ENCODE data around the gene GRIN1. TPM values are rescaled to one million over a fixed set of nuclear protein-coding genes. Genes with fewer than 3 reads are reported as not detected.

GRIN1 gene
- total RNA-seq, 1 experiment from 2014 or later: not detected

DNA sequence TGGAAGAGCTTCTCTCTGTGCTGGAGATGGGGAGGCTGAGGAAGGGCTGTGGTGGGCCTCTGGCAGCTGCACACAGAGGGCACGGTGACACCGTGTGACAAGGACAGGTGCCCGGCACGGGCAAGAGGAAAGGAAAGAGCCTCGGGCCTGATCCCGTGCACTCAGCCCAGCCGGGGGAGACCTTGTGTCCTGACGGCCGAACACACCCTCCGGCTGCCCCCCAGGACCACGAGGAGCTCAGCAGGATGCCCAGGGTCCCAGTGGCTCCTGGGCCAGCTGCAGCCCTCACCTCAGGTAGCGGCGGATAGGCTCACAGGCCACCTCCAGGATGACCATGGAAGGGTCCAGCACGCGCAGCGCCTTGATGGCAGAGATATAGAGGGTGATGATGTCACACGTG lies 43.9 kb downstream of the GRIN1 start:
- DNase-seq (ENCODE audit: low read depth): no peak
- in situ Hi-C loops (cut with HindIII; ENCODE audit: low pct_unique_long_range_greater_than_20kb, low sequenced_read_pairs): no loop called here

DNA sequence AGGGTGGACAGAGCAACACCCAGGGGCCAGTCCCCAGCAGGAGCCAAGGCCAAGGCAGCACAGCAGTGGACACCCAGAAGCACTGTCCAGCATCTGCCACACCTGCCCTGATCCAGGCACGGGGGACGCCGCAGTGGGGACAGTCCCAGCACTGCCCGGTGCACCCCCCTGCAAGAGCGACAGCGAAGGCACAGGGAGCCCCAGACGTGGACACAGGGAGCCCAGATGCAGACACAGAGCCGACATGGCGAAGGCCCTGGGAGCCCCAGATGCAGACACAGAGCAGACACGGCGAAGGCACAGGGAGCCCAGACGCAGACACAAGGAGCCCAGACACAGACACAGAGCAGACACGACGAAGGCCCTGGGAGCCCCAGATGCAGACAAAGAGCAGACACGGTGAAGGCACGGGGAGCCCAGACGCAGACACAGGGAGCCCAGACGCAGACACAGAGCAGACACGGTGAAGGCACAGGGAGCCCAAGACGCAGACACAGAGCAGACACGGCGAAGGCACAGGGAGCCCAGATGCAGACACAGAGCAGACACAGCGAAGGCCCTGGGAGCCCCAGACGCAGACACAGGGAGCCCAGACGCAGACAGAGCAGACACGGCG lies 45.1 kb downstream of the GRIN1 start:
- DNase-seq (ENCODE audit: low read depth): no peak
- in situ Hi-C loops (cut with HindIII; ENCODE audit: low pct_unique_long_range_greater_than_20kb, low sequenced_read_pairs): no loop called here

DNA sequence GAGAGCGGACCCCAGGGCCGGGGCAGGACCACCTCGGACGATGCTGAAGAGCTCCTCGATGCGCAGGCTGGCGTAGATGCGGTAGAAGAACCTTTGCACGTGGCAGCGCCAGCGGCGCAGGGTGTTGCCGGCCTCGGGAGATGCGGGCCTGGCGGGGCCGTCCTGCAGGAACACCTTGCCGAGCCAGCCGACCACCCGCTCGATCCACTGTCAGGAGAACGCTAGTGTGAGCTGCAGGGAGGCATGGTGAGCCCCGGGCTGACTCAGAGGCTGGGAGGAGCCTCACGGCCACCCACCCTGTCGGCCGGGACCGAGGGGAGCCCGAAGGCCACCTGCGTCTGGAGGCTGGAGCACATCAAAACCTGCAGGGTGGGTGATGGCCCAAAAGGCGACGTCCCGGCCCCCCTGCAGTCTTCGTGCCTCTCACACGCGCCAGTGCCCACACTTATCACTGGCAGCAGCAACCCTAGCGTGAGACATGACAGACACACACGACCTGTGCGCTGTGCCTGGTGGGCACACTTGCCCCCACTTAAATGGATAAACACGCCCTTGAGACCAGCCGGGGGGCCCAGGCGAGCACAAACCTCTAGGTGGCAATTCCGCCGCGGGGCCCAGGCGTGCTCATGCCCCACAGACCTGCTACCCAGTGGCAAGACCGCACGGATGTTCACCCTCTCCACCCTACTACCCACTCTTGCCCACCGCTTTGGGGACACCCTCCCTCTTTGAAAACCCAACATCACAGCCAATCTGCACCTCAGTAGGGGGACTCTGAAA lies 46.1 kb downstream of the GRIN1 start:
- in situ Hi-C loops (cut with HindIII; ENCODE audit: low pct_unique_long_range_greater_than_20kb, low sequenced_read_pairs): no loop called here

DNA sequence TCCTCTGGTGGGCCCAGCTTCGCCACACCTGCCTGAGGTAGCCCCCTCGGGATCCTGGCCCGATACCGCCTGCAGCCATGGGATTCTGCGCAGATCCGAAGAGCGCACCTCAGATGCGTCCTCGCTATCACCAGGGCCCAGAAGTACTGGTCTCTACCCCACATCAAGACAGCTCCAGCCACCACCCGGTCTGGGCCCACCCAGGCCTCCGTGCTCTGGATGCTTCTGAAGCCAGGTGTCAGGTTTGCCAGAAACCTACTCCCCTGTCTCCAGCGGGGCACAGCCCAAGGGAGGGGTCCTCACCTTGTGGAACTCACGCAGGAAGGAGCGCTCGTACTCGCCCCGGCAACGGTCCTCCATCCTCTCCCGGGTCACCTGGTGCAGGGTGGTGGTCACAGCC lies 47.0 kb downstream of the GRIN1 start:
- in situ Hi-C loops (cut with HindIII; ENCODE audit: low pct_unique_long_range_greater_than_20kb, low sequenced_read_pairs): no loop called here
- no peak for DNase-seq (ENCODE audit: low read depth)

More for the DNA sequence above, 46.1 kb downstream of the GRIN1 start:
- DNase-seq (ENCODE audit: low read depth): no peak

DNA sequence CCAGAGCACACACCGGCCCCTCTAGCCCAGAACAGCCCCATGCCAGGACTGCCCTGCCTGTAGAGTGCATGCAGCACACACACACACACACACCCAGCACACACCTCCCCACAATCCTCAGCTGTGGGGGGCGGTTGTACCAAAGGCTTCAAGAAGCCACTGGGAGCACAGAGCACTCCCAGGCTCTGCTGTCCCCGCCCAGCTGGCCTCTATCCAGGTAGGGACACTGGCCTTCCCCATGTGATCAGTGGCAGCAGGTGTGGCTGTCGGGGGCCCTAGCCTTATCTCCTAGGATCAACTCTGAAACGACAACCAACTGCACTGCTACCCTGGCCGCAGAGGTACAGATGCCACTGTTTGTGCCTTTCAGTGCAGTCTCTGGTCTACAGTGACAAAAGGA lies 47.4 kb downstream of the GRIN1 start:
- no peak for DNase-seq (ENCODE audit: low read depth)
- in situ Hi-C loops (cut with HindIII; ENCODE audit: low pct_unique_long_range_greater_than_20kb, low sequenced_read_pairs): no loop called here

DNA sequence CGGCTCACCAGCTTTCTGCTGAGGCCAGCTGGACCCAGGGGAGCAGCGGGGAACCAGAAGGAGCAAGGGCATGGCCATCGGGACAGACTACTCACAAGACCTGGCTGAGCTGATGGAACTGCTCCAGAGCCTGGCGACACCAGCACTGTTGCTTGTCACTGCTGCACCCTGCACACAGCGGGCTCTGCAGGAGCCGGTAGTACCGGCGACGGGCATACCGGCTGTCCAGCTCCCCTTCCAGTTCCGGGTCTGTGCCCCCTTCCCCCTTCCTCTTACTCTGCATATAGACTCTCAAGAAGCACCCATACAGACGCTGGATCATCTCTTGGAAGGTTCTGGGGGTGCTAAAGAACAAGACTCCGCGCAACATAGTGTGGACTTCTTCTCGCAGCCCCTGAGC lies 48.4 kb downstream of the GRIN1 start:
- in situ Hi-C loops (cut with HindIII; ENCODE audit: low pct_unique_long_range_greater_than_20kb, low sequenced_read_pairs): no loop called here
- DNase-seq (ENCODE audit: low read depth): no peak

DNA sequence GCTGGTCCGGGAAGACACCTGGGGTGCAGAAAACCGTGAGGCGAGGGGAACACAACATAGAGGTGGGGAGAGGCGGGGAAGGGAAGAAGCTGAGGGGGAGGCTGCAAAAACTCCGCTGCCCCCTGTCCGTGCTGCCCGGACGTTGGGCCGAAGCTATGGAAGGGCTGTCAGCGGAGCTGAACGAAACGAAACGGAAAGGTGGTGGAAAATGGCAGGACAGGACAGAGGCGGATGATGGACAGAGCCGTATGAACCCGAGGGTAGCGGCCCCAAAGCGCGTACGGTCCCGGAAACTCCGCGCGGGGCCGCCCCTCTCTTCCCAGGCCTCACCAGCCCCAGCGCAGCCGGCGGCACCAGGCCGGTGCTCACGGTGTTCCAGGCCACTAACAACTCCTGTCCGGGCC lies 49.1 kb downstream of the GRIN1 start:
- in situ Hi-C loops (cut with HindIII; ENCODE audit: low pct_unique_long_range_greater_than_20kb, low sequenced_read_pairs): no loop called here
- DNase-seq (ENCODE audit: low read depth): no peak

DNA sequence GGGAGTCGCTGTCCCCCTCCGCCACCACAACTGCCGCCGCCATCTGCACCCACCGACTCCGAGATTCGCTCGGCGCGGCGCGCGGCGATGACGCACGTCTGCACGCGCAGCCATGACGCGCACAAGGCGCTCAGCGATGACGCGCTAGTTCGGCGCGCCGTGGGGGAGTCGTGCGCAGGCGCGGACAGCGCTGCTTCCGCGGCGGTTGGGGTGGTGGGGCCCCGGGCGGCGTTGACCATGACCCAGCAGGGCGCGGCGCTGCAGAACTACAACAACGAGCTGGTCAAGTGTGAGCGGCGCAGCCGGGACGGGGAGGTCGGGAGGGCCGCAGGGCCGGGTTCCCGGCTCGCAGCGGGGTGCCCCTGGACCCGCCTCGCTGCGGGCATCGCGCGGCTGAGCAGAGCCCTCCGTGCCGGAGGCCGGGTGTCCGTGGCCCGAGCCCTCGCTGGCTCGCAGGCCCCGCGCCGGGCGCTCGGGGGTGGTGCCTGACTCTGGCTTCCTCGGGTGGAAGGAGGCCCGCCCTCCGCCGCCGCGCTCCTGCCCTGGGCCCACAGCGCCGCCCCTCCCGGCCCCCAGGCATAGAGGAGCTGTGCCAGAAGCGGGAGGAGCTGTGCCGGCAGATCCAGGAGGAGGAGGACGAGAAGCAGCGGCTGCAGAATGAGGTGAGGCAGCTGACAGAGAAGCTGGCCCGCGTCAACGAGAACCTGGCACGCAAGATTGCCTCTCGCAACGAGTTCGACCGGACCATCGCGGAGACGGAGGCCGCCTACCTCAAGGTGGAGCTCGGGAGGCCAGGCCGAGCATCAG lies 49.7 kb downstream of the GRIN1 start, which contains the start of the genes ANAPC2 and SSNA1:
Gene ANAPC2 (minus strand): TSS at position 71 of the 807 bp plus-strand sequence. CDS start 28 bp downstream, at position 43.
Gene SSNA1 (plus strand): TSS at position 187 of the 807 bp plus-strand sequence. CDS start 51 bp downstream, at position 238.
- DNase-seq (ENCODE audit: low read depth): peak; percentile 94
- in situ Hi-C loops (cut with HindIII; ENCODE audit: low pct_unique_long_range_greater_than_20kb, low sequenced_read_pairs): no loop called here

DNA sequence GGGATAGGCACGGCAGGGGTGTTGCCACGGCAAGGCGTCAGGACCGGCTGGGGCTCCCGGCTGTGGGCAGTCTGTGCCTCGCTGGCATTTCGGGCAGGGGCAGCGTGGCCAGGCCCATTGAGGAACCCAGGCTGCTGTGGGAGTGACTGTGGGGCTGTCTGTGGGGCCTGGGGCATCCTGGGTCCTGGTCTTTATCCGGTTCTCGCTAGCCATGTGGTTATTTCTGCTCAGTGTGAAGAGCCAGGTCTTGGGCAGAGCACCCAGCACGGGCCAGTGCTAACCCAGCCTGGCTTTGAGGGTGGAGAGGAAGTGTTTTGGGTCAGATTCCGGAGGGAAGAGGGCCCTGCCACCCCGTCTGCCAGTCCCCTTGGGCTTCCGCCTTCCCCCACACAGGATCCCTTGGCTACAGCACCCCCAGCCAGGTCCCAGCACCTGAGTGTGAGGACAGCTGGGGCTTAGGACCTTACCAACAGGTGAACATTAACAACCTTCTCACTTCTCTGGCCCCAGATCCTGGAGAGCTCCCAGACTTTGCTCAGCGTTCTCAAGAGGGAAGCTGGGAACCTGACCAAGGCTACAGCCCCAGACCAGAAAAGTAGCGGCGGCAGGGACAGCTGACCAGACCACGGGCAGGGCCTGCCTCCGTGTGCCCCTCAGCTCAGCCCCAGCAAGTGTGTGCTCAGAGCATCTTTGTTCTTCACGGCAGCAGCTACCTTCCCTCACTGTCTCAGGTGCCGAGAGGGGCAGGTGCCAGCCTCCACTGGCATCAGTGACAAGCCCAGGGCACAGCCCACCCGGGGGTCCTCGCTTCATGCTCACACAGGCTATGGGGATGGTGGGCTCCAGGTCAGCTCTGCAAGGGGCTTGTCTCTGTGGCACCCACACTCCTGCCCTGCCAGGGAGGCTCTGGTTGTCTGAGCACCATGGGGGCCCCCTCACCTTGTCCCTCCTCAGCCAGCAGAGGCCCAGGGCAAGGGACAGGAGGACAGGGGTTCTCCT lies 50.6 kb downstream of the GRIN1 start:
- no peak for DNase-seq (ENCODE audit: low read depth)
- in situ Hi-C loops (cut with HindIII; ENCODE audit: low pct_unique_long_range_greater_than_20kb, low sequenced_read_pairs): no loop called here

DNA sequence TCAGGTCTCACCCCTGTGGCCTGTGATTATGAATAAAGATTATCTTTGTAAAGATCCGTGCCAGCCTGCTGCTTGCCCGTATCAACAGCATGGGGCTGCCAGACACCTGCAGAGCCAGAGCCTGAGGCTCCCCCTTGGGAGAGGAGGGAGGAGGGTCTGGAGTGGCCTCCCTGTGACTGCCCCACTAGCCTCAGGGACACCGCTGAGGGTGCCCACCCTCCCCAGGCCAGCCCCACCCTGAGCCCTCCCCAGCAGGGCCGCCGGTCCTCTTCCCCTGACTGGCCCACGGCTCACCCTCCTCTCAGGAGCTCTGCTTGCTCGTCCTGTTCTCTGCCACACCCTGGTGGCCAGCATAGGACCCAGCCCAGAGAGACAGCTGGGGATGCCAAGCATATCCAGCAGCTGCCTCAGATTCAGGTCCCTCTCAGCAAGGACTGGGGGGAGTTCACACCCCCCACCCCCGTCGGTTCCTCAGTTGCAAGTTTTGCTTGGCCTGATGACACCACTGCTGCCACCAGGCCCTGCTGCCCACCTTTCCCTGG lies 51.4 kb downstream of the GRIN1 start:
- in situ Hi-C loops (cut with HindIII; ENCODE audit: low pct_unique_long_range_greater_than_20kb, low sequenced_read_pairs): no loop called here
- peak; percentile 16 for DNase-seq (ENCODE audit: low read depth)

DNA sequence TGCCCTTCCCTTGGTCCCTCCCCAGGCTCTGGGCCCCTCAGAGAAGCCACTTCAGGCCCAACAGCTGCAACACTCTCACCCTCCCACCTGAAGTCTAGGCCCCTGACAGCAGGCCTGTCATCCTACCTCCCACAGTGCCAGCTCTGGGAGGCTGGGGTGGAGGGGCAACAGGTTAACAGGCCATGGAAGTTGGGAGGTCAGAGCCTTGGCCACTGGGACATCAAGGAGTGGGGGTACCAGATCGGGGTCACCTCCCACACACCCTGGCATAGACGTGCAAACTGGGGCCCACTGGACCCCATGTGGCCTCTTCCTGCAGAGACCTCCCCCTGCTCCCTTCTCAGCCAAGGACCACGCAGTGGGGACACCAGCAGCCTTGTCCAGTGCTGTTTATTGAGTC lies 52.3 kb downstream of the GRIN1 start:
- in situ Hi-C loops (cut with HindIII; ENCODE audit: low pct_unique_long_range_greater_than_20kb, low sequenced_read_pairs): no loop called here
- DNase-seq (ENCODE audit: low read depth): no peak

DNA sequence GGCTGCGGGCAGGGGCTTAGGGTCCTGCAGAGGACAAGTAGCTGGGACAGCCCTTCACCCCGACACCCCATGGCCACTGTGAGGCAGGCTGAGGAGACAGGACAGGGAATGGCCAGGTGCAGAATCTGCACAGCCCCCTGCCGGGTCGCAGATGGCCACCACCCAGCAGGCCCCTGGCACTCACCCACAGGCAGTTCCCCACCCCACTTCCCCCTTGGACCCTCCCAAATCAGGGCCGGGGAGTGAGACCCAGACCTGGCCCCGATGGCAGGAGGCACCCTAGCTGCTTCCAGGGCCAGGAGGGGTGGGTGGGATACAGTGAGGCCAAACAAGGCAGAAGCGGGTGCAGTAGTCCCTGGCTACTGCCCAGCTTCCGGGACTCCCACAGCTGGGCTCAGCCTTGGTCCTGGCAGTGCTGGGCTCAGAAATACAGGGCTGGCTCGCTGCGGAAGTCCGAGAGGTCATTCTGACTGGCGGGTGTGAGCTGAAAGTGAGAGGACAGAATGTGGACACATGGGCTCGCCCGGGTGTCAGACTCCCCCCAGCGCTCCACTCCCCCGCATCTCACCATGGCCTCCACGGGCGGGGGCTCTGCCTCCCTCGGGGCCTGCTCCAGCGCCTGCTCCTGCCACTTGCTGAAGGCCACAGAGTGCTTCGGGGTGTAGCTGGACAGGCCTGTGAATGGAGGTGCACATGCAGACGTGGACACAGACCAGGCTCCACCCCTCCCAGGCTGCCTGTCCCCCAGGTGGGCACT lies 52.9 kb downstream of the GRIN1 start:
- no peak for DNase-seq (ENCODE audit: low read depth)
- in situ Hi-C loops (cut with HindIII; ENCODE audit: low pct_unique_long_range_greater_than_20kb, low sequenced_read_pairs): no loop called here

DNA sequence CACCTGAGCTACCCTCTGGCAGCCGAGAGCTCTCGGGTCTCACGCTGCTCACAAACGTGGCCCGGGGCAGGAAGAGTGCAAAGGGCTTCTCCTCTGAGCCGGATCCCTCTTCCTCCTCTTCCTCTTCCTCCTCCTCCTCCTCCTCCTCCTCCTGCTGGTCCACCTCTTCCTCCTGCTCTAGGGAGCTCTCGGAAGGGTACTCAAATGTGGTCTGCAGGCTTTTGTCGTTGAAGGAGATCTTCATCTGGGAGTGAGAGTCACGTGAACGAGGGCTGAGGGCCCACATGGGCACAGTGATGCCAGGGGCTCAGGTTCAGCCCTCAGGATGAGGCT lies 53.5 kb downstream of the GRIN1 start:
- in situ Hi-C loops (cut with HindIII; ENCODE audit: low pct_unique_long_range_greater_than_20kb, low sequenced_read_pairs): no loop called here

DNA sequence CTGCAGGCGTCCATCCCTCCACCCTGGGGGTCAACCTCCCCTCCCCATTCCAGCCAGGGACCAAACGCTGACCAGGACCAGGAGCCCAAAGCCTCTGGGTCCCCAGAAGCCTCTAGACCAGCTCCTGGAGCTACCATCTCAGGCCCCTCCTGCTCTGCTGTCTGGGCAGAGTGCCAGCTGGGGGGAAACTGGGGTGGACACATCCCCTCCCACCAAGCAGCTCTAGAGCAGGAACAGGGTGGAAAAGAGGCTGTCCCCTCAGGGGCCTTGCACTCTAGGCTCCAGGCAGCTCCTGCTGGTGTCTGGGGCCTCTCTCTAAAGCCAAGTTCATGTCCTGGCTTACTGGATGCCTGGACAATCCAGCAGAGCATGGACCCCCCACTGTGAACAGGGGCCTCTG lies 53.9 kb downstream of the GRIN1 start:
- DNase-seq (ENCODE audit: low read depth): no peak
- in situ Hi-C loops (cut with HindIII; ENCODE audit: low pct_unique_long_range_greater_than_20kb, low sequenced_read_pairs): no loop called here

More for the DNA sequence above, 53.5 kb downstream of the GRIN1 start:
- no peak for DNase-seq (ENCODE audit: low read depth)

DNA sequence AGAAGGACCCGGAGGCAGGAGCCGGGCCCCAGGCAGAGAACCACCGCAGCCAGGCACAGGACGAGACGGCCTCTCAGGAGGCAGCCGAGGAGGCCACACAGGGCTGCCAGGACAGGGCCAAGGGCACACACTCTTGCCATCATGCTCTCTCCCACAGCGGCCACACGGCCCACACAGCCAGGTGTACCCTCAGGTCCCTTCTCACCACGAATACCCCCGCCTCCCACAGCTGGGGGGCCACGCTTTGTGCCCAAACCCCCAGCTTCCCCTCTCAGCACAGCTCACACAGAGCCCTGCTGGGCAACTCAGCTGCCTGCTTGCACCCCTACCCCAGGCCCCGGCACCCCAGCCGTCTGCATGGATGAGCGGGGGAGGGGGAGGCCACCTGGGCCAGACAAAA lies 54.8 kb downstream of the GRIN1 start:
- DNase-seq (ENCODE audit: low read depth): no peak
- in situ Hi-C loops (cut with HindIII; ENCODE audit: low pct_unique_long_range_greater_than_20kb, low sequenced_read_pairs): no loop called here

DNA sequence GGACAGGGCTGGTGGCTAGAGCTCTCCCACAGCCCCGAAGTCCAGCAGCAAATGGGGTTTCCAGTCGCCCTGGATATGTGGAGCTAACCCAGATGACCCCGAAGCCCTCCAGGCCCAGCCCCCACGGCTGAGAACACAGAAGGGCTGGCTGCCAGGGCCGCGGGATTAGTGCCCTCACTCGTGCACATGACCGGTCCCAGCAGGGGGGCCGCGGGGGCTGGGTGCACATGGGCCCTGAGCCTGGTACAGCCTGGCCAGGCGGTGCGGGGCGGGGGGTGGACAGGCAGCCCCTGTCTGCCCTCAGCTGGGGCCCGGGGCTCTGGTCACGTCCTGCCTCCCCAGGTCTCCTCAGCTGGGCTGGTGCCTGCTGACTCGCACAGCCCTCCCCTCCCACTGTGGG lies 55.4 kb downstream of the GRIN1 start:
- in situ Hi-C loops (cut with HindIII; ENCODE audit: low pct_unique_long_range_greater_than_20kb, low sequenced_read_pairs): no loop called here
- DNase-seq (ENCODE audit: low read depth): no peak

DNA sequence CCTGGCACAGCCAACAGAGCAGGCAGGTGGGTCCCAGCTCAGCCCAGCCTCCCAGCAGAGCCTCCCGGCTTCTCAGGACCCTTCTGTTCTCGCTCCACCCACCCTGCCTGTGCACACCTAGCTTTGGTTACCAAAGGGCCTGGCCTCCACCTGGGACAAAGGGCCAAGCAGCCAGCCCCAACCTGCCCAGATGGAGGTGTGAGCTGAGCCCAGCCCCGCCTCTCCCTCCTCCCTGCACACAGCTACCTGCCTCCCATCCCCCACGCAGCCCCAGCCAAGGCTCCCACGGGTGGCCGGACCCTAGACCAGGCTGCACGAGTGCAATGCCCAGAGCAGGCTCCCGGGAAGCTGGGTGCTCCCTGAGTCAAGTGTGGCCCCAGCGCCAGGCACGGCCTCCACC lies 56.0 kb downstream of the GRIN1 start:
- no peak for DNase-seq (ENCODE audit: low read depth)
- in situ Hi-C loops (cut with HindIII; ENCODE audit: low pct_unique_long_range_greater_than_20kb, low sequenced_read_pairs): no loop called here

All from Caki2 (cell line).